NB4 (cell line): ENCODE measurements around the gene GORAB.

Experiments
- CTCF ChIP-seq: IDR thresholded peaks from one replicate; pipeline ENCODE4 v1.5.1; 2012; ENCODE audit warnings: low read depth, low read length
- POLR2A ChIP-seq: IDR thresholded peaks from 2 replicates; pipeline ENCODE4 v1.6.1; 2011; ENCODE audit warnings: mild to moderate bottlenecking; ENCODE audit not compliant: insufficient read length; ENCODE audit errors: extremely low read depth

GRCh38 chr1:170544624-170545023 lies 12.7 kb downstream of the GORAB start:
- TF ChIP-seq CTCF: no peak
- TF ChIP-seq POLR2A: no peak
